Adrenal gland (tissue), 12 donors: ENCODE data around the gene BSN. TPM values are rescaled to one million over a fixed set of nuclear protein-coding genes. Genes with fewer than 3 reads are reported as not detected.

Experiments
- DNase-seq, 7 donors: peaks; one replicate each; pipeline ENCODE4 v3.0.0-alpha.2; 2019 to 2020
- H3K27ac ChIP-seq, 5 donors: fragments of 200-600 bp; sonication (generic) in 4 of 5; 1 replicate in 3 of 5; 2 replicates in 2 of 5; pipeline versions ENCODE4 v1.5.1 to v1.8.0; 2016 to 2020; ENCODE audit warnings: mild to moderate bottlenecking in 1 of 5
- H3K27me3 ChIP-seq: fragments of 200-600 bp; 2 replicates; pipeline ENCODE4 v1.8.0; 2021
- H3K36me3 ChIP-seq, 2 donors: fragments of 200-600 bp; replicated peaks in 1 of 2; 1 replicate in 1 of 2; 2 replicates in 1 of 2; pipeline versions ENCODE4 v1.5.1 to v1.8.0; 2018 to 2022
- H3K4me1 ChIP-seq, 2 donors: fragments of 200-600 bp; replicated peaks in 1 of 2; 1 replicate in 1 of 2; 2 replicates in 1 of 2; pipeline versions ENCODE4 v1.5.1 to v1.8.0; 2018 to 2021
- H3K4me3 ChIP-seq, 4 donors: fragments of 200-600 bp; sonication (generic) in 3 of 4; one replicate each; pipeline ENCODE4 v1.5.1; 2016 to 2018
- H3K9me3 ChIP-seq, 3 donors: fragments of 200-600 bp; sonication (generic) in 1 of 3; replicated peaks in 1 of 3; 1 replicate in 2 of 3; 2 replicates in 1 of 3; pipeline versions ENCODE4 v1.5.1 to v1.8.0; 2016 to 2021
- POLR2A ChIP-seq, 2 donors: fragments of 450-650 bp; IDR thresholded peaks; one replicate each; pipeline ENCODE4 v1.6.1; 2017; ENCODE audit warnings: antibody characterized with exemption in 2 of 2, mild to moderate bottlenecking in 2 of 2, moderate library complexity in 1 of 2
- WGBS, 4 donors: extraction: QIAGEN DNeasy Blood & Tissue Kit in 2 of 4; methylation state at CpG; one replicate each; pipeline versions ENCODE4 v1.1.5 to v1.1.7; 2013 to 2017; 5-methylcytosine and 5-hydroxymethylcytosine counted together
- intact Hi-C, 2 donors: fragments of 100-400 bp; cut with DNase I; formaldehyde crosslinking; loops; one replicate each; pipeline versions ENCODE4 v1.14.1 to v1.15.0; 2022 to 2023
- polyA plus RNA-seq, 3 donors: library from polyadenylated mRNA; stranded (reverse); fragments of 200-250 nt in 2 of 3; fragments of 350-450 nt in 1 of 3; fragmentation: Illumina TruSeq in 1 of 3; extraction: RNeasy Lipid Tissue Mini Kit (QIAGEN cat#74804) in 1 of 3; gene quantifications; one replicate each; pipeline ENCODE4 v1.2.3, GENCODE V29; 2013 to 2014
- total RNA-seq, 9 donors: library from RNA; depleted of rRNA in 4 of 9; stranded (reverse); fragments of >200 nt in 4 of 9; fragments of 120-200 nt in 1 of 9; fragmentation: NEBNext Ultra II Directional in 1 of 9; extraction: Animal tissue kit (Norgen Biotek cat#: 25700) in 1 of 9; gene quantifications; one replicate each; pipeline versions ENCODE4 v1.1.0 to v1.2.4, GENCODE V29; 2013 to 2023
- TF ChIP-seq, protein P1 (sequence below), 6 experiments: fragments of 450-650 bp in 4 of 6; fragments of 200-600 bp in 2 of 6; sonication (generic) in 1 of 6; IDR thresholded peaks; 1 replicate in 5 of 6; 2 replicates in 1 of 6; pipeline versions ENCODE4 v1.5.1 to v1.8.0; 2016 to 2021; ENCODE audit warnings: antibody characterized with exemption in 6 of 6, mild to moderate bottlenecking in 2 of 6, moderate library complexity in 1 of 6
- donor health status: healthy with polysubstance abuse.
- donor health status: Bipolar disorder and iron deficiency.
- donor health status: DM: yes; HTN: yes; CAD: no.
- donor health status: DM: no; HTN: no; CAD: no.
- donor health status: DM: no; HTN: no; CAD: no.
- donor health status: DM: yes; HTN: yes; CAD: no.

BSN gene
- total and polyA plus RNA-seq, 12 donors: 0.27 to 4.6 (median 1.5) TPM

DNA sequence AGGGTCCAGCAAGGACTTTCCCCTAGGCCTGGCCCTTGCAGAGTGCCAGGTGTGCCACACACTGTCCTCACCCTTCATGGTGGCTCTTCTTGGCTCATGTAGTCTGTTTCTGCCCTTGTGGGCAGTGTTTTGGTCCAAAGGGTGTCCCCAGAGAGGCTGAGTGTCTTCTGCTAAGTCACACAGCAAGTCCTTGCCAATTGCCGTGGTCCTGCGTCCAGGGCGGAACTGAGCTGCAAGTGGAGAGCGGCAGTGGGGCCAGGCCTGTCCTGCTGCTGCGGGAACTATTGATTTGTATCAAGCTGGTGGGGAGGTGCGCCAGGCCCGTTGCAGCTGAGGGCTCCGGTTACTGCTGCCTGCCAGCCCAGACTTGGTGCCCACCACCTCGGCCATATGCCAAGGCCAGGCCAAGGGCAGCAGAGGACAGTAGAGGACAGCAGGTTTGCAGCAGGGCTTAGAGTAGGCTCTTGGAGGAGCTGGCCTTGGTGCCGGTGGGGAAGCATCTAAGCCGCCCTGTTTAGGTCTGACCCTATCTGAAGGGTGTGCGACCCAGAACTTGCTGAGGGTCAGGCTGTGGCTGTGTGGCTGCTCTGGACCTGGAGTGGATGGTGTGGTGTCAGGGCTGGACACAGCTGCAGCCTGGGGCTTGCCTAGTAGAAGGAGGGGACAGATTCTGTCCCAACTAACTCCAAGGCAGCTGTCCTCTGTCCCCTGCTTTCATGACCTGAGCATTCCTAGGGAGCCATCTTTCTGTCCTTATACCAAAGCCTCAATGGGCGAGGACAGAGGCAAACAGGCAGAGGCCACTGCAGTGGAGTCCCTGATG is 160.7 kb downstream of the BSN start:
- intact Hi-C loops: loop anchor here in 1 of 2 donors (5.0 kb wide), 1 partner anchor 192 kb away; no protein-coding TSS in a partner anchor
- Histone ChIP-seq H3K36me3 (no peaks in the 10 kb centered on the region), H3K27me3 (no peaks in the 10 kb centered on the region), H3K27ac (no peak overlapping the region), H3K4me3 (no peak overlapping the region), H3K9me3 (no peaks in the 10 kb centered on the region), H3K4me1 (peaks cover 0 to 13% of the 10 kb centered on the region in 2 donors)
- 80 to 90% (median 85%) methylated on average over 4 to 13 of the region's 13 CpGs for WGBS, 4 donors
- no peak for DNase-seq
- TF ChIP-seq, protein P1, sequence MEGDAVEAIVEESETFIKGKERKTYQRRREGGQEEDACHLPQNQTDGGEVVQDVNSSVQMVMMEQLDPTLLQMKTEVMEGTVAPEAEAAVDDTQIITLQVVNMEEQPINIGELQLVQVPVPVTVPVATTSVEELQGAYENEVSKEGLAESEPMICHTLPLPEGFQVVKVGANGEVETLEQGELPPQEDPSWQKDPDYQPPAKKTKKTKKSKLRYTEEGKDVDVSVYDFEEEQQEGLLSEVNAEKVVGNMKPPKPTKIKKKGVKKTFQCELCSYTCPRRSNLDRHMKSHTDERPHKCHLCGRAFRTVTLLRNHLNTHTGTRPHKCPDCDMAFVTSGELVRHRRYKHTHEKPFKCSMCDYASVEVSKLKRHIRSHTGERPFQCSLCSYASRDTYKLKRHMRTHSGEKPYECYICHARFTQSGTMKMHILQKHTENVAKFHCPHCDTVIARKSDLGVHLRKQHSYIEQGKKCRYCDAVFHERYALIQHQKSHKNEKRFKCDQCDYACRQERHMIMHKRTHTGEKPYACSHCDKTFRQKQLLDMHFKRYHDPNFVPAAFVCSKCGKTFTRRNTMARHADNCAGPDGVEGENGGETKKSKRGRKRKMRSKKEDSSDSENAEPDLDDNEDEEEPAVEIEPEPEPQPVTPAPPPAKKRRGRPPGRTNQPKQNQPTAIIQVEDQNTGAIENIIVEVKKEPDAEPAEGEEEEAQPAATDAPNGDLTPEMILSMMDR (IDR thresholded peaks at IDR 0.05): no peak
- TF ChIP-seq POLR2A (IDR thresholded peaks at IDR 0.05): no peak

DNA sequence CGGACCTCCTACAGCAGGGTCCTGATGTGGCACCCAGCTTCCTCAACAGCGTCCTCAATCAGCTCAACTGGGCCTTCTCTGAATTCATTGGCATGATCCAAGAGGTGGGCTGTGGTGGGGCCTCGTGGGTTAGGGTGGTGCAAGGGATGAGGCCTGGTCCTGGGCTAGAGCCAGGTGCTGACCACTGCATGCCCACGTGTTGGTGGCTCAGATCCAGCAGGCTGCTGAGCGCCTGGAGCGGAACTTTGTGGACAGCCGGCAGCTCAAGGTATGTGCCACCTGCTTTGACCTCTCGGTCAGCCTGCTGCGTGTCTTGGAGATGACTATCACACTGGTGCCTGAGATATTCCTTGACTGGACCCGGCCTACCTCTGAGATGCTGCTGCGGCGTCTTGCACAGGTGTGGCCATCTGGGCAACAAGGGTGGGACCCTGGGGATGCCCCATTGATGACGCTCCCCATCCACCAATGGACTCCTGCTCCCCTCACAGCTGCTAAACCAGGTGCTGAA is 161.4 kb downstream of the BSN start:
- no peak for DNase-seq

DNA sequence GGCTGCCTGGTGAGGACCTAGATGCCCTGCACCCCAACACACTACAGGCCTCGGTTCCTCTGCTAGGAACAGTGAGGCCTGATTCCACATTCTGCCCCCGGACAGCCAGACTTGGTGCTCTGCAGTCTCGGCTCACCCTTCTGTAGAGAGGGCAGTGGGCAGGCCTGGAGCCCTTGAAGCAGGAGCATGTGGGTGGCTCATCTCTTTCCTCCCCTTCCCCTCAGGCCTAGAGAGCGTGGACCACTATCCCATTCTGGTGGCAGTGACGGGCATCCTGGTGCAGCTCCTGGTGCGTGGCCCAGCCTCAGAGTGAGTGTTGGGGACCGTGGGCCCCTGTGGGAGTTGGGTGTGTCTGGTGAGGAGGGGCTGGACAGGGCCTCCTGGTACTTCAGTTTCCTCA is 161.9 kb downstream of the BSN start:
- intact Hi-C loops: no loop called here
- H3K4me3 ChIP-seq: no peak overlapping the region
- H3K9me3 ChIP-seq: no peaks in the 10 kb centered on the region
- WGBS, 4 donors: 86 to 100% (median 94%) methylated on average over 1 to 7 of the region's 7 CpGs
- TF ChIP-seq POLR2A (IDR thresholded peaks at IDR 0.05): no peak
- TF ChIP-seq, protein P1 (IDR thresholded peaks at IDR 0.05): no peak
- H3K27ac ChIP-seq: no peak overlapping the region
- no peaks in the 10 kb centered on the region for H3K27me3 ChIP-seq
- no peak for DNase-seq
- H3K36me3 ChIP-seq: peaks cover 0 to 3% of the 10 kb centered on the region in 2 donors
- H3K4me1 ChIP-seq: peaks cover 0 to 16% of the 10 kb centered on the region in 2 donors

More for the DNA sequence above, 161.4 kb downstream of the BSN start:
- peaks cover 0 to 16% of the 10 kb centered on the region in 2 donors for H3K4me1 ChIP-seq
- TF ChIP-seq POLR2A (IDR thresholded peaks at IDR 0.05): no peak
- TF ChIP-seq, protein P1 (IDR thresholded peaks at IDR 0.05): no peak
- no peak overlapping the region for H3K4me3 ChIP-seq
- intact Hi-C loops: no loop called here
- WGBS, 4 donors: 93 to 95% (median 94%) methylated on average over 5 to 13 of the region's 13 CpGs; no CpG with 5 or more reads in 1 of the 4 donors
- no peaks in the 10 kb centered on the region for H3K27me3 ChIP-seq
- H3K36me3 ChIP-seq: no peaks in the 10 kb centered on the region
- H3K9me3 ChIP-seq: no peaks in the 10 kb centered on the region
- H3K27ac ChIP-seq: no peak overlapping the region

DNA sequence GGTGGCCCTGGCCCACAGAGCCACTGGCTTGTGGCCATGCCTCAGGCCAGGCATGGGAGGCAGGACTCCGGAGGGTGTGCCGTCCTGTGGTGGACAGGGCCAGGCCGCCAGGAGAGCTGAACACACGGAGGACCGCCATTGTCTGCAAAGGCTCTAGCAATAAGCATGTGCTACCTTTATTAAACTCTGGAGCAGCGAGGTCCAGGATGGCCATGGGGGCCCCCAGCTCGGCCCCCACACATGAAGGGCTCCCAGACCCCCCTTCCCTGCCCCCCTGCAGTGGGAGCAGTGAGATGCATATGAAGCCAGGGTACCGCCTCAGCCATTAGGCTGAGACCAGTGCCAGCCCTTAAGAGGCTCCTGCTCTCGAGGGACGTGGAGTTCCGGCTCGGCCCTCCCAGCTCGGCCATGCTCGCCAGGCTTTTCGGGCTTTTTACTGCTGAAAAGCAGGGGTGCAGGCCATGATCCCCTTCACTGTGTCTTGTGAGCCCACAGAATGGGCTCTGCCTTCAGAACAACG is 162.5 kb downstream of the BSN start:
- Histone ChIP-seq H3K27me3 (no peaks in the 10 kb centered on the region), H3K4me3 (no peak overlapping the region), H3K4me1 (peaks cover 0 to 16% of the 10 kb centered on the region in 2 donors), H3K36me3 (peaks cover 0 to 9% of the 10 kb centered on the region in 2 donors), H3K9me3 (no peaks in the 10 kb centered on the region), H3K27ac (no peak overlapping the region)
- no peak for TF ChIP-seq POLR2A (IDR thresholded peaks at IDR 0.05)
- TF ChIP-seq, protein P1 (IDR thresholded peaks at IDR 0.05): no peak
- no peak for DNase-seq
- intact Hi-C loops: no loop called here
- 91 to 100% (median 96%) methylated on average over 3 to 16 of the region's 16 CpGs for WGBS, 4 donors
